Suprapubic skin (tissue), 4 donors: ENCODE results near the gene KDM4B.

Source experiments
- CTCF ChIP-seq, 2 donors: fragments of 200-600 bp in 1 of 2; fragments of 450-650 bp in 1 of 2; sonication (generic) in 1 of 2; IDR thresholded peaks; one replicate each; pipeline ENCODE4 v1.5.1; 2016 to 2019; ENCODE audit warnings: antibody characterized with exemption in 2 of 2, mild to moderate bottlenecking in 1 of 2, moderate library complexity in 1 of 2
- POLR2A ChIP-seq, 2 donors: fragments of 450-650 bp; IDR thresholded peaks; one replicate each; pipeline ENCODE4 v1.6.1; 2017; ENCODE audit warnings: antibody characterized with exemption in 2 of 2, mild to moderate bottlenecking in 2 of 2, moderate library complexity in 2 of 2
- POLR2AphosphoS5 ChIP-seq, 3 donors: sonication (generic); formaldehyde crosslinking; IDR thresholded peaks; one replicate each; pipeline ENCODE4 v1.6.1; 2017; ENCODE audit warnings: antibody characterized with exemption in 3 of 3

GRCh38 chr19:5108866-5109265 is 140.0 kb downstream of the KDM4B start:
- TF ChIP-seq POLR2A (IDR thresholded peaks at IDR 0.05) (no peak), POLR2AphosphoS5 (IDR thresholded peaks at IDR 0.05) (no peak), CTCF (IDR thresholded peaks at IDR 0.05) (no peak)
